Naive thymus-derived CD8-positive, alpha-beta T cell (primary cell): Measurements from ENCODE around the gene ATAD3B. TPM values are rescaled to one million over a fixed set of nuclear protein-coding genes. Genes with fewer than 3 reads are reported as not detected.
"Not testable (repeated sequence)": the region's sequence is repeated elsewhere in the genome, so short reads cannot be mapped to it uniquely, and the experiment has no call there.

Experiments
- ATAC-seq, 2 donors: fragments of 150-1000 bp; cut with Tn5 transposase in 1 of 2; sonication (Bioruptor Pico), chemical (Tn5 transposase) in 1 of 2; 1 replicate in 1 of 2; 2 replicates in 1 of 2; pipeline ENCODE4 v1.10.0; 2021; ENCODE audit warnings: mild to moderate bottlenecking in 2 of 2, moderate library complexity in 2 of 2
- POLR2A ChIA-PET: fragments of 350-600 bp; sonication (Branson Sonifier 250); formaldehyde crosslinking; loops from one replicate; lab custom pipeline; 2021; ENCODE audit warnings: antibody characterized with exemption; lab: Charles Lee
- DNase-seq, 10 donors: peaks; one replicate each; pipeline versions ENCODE4 v3.0.0 to v3.0.0-alpha.2; 2020 to 2022
- H3K27ac Mint-ChIP-seq, 10 donors: one replicate each; pipeline ENCODE4 v1.8.0; 2020 to 2022; ENCODE audit warnings: mild to moderate bottlenecking in 10 of 10, mixed read lengths in 10 of 10, moderate library complexity in 4 of 10, inconsistent platforms in 1 of 10
- H3K27me3 Mint-ChIP-seq, 5 donors: one replicate each; pipeline ENCODE4 v1.8.0; 2021 to 2022; ENCODE audit warnings: mixed read lengths in 5 of 5
- H3K36me3 Mint-ChIP-seq, 3 donors: one replicate each; pipeline ENCODE4 v1.8.0; 2020 to 2022; ENCODE audit warnings: mixed read lengths in 3 of 3, mild to moderate bottlenecking in 2 of 3, inconsistent platforms in 1 of 3
- H3K4me1 Mint-ChIP-seq, 4 donors: one replicate each; pipeline ENCODE4 v1.8.0; 2021 to 2022; ENCODE audit warnings: mixed read lengths in 4 of 4
- H3K4me3 Mint-ChIP-seq, 10 donors: one replicate each; pipeline ENCODE4 v1.8.0; 2020 to 2022; ENCODE audit warnings: mild to moderate bottlenecking in 10 of 10, mixed read lengths in 10 of 10, moderate library complexity in 6 of 10, inconsistent platforms in 1 of 10
- H3K9me3 Mint-ChIP-seq, 9 donors: one replicate each; pipeline ENCODE4 v1.8.0; 2020 to 2022; ENCODE audit warnings: mixed read lengths in 9 of 9, mild to moderate bottlenecking in 3 of 9, inconsistent platforms in 1 of 9, moderate library complexity in 1 of 9
- polyA plus RNA-seq, 3 donors: library from polyadenylated mRNA; unstranded; fragments of 300-500 nt; fragmentation: Illumina TruSeq; gene quantifications; one replicate each; pipeline ENCODE4 v1.2.3, GENCODE V29; 2021
- total RNA-seq, 8 experiments: library from RNA in 2 of 8; stranded (reverse) in 2 of 8; gene quantifications; one replicate each; pipeline ENCODE4 v1.2.3 and lab custom pipeline; 2021 to 2026

ATAD3B gene
- total and polyA plus RNA-seq, 5 experiments from 2014 or later, result 2.4 to 50.9 (median 5.6) TPM

DNA sequence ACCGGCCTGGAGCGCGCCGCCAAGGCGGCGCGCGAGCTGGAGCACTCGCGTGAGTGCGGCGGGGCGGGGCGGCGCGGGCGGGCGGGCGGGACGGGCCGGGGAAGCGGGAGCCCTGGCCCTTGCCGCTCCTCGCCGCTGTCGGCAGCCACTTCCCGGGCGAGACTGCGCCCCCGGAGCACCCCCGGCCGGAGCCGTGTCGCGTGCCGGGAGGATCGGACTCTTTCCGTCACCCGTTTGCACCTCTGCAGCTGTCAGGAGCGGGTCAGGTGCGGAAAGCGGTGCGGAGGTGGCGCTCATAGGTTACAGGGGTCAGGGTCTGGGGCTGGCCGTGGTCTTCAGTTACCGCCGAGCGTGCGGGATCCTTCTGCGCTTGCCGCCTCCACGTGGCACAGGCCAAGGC lies 40.9 kb downstream of the ATAD3B start:
- H3K4me1 Mint-ChIP-seq, result peaks cover 11 to 16% (median 14%) of the 10 kb centered on the region in 4 donors
- H3K9me3 Mint-ChIP-seq, H3K36me3 Mint-ChIP-seq, POLR2A ChIA-PET, H3K27me3 Mint-ChIP-seq: not testable (repeated sequence)
- DNase-seq, result peak in 5 of 10 donors; percentile 23 to 37 (median 32)
- H3K4me3 Mint-ChIP-seq, result peak overlapping the region; percentile 61 to 92 (median 69)
- H3K27ac Mint-ChIP-seq, result peak overlapping the region in 3 of 10 donors; percentile 43 to 93 (median 56)
- ATAC-seq, result peak; percentile 30 to 43

DNA sequence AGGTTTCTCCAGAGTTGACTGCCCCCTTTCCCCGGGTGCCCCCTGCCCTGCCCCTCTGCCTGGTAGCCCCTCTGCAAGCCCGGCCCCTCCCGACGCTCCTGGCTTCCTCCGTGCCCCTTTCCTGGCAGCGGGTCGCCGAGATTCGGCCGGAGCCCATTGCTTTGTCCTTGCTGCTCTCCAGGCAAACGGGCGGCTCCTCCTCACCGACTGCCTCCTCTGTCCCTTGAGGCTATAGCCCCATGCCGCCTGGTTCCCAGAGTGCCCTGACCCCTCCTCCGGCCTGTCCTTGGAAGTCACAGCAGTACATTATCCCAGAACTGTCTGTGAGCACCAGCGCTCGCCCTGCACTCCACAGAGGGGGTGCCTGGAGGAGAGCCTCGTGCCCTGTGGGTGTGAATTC lies 42.1 kb downstream of the ATAD3B start:
- ATAC-seq, H3K9me3 Mint-ChIP-seq, H3K27me3 Mint-ChIP-seq, DNase-seq, H3K36me3 Mint-ChIP-seq, POLR2A ChIA-PET: not testable (repeated sequence)
- H3K27ac Mint-ChIP-seq, result peak overlapping the region in 3 of 10 donors; percentile 36 to 72 (median 46)
- peaks cover 11 to 16% (median 14%) of the 10 kb centered on the region in 4 donors for H3K4me1 Mint-ChIP-seq
- peak overlapping the region; percentile 51 to 82 (median 67) for H3K4me3 Mint-ChIP-seq

DNA sequence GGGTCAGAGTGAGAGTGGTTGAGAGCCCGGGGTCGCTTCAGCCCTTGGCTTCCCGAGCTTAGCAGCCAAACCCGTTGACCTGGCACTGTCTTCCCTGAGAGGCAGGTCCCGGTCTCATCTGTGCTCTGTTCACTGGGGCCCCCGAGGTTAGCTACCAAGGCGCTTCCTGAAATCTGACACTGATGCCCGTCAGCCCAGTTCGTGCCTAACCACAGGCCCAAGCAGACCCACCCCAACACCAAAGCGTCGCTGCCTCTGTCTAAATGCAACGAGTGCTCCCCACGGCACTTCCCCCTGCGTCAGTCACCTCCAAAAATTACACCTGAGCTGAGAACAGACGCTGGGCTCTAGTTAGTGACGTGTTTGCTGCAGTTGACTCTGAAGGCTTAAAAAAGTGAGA lies 42.8 kb downstream of the ATAD3B start:
- H3K9me3 Mint-ChIP-seq, H3K27ac Mint-ChIP-seq, H3K36me3 Mint-ChIP-seq, POLR2A ChIA-PET, H3K27me3 Mint-ChIP-seq, ATAC-seq, DNase-seq: not testable (repeated sequence)
- peaks cover 11 to 16% (median 14%) of the 10 kb centered on the region in 4 donors for H3K4me1 Mint-ChIP-seq
- H3K4me3 Mint-ChIP-seq, result peak overlapping the region in 1 of 10 donors; percentile 29

- H3K4me3 Mint-ChIP-seq, H3K27ac Mint-ChIP-seq, H3K9me3 Mint-ChIP-seq, POLR2A ChIA-PET, DNase-seq, H3K27me3 Mint-ChIP-seq, ATAC-seq: not testable (repeated sequence)
- Mint-ChIP-seq H3K36me3 (peaks cover 0 to 18% (median 0%) of the 10 kb centered on the region in 3 donors), H3K4me1 (peaks cover 5 to 11% (median 6%) of the 10 kb centered on the region in 4 donors)
Observed at GRCh38 chr1:1516923-1517322, 45.4 kb downstream of the ATAD3B start.

GRCh38 chr1:1517973-1518620 lies 46.5 kb downstream of the ATAD3B start:
- H3K27me3 Mint-ChIP-seq, result no peaks in the 10 kb centered on the region
- POLR2A ChIA-PET, result no interaction called here
- no peak overlapping the region for H3K4me3 Mint-ChIP-seq
- peaks cover 3 to 7% (median 5%) of the 10 kb centered on the region in 4 donors for H3K4me1 Mint-ChIP-seq
- H3K27ac Mint-ChIP-seq, result no peak overlapping the region
- DNase-seq, result no peak
- no peaks in the 10 kb centered on the region for H3K9me3 Mint-ChIP-seq
- peaks cover 0 to 18% (median 0%) of the 10 kb centered on the region in 3 donors for H3K36me3 Mint-ChIP-seq
- no peak for ATAC-seq

GRCh38 chr1:1518621-1519007 lies 47.0 kb downstream of the ATAD3B start:
- H3K4me3 Mint-ChIP-seq, H3K4me1 Mint-ChIP-seq, ATAC-seq, H3K9me3 Mint-ChIP-seq, DNase-seq, POLR2A ChIA-PET, H3K27me3 Mint-ChIP-seq: not testable (repeated sequence)
- Mint-ChIP-seq H3K27ac (peak overlapping the region in 1 of 10 donors; percentile 27), H3K36me3 (peaks cover 0 to 19% (median 0%) of the 10 kb centered on the region in 3 donors)

GRCh38 chr1:1519805-1520505 lies 48.4 kb downstream of the ATAD3B start:
- DNase-seq, H3K9me3 Mint-ChIP-seq, ATAC-seq, H3K27ac Mint-ChIP-seq, H3K27me3 Mint-ChIP-seq, POLR2A ChIA-PET, H3K4me1 Mint-ChIP-seq, H3K4me3 Mint-ChIP-seq: not testable (repeated sequence)
- peaks cover 0 to 20% (median 0%) of the 10 kb centered on the region in 3 donors for H3K36me3 Mint-ChIP-seq

GRCh38 chr1:1521331-1521730 lies 49.8 kb downstream of the ATAD3B start:
- Mint-ChIP-seq H3K9me3 (no peaks in the 10 kb centered on the region), H3K27ac (no peak overlapping the region), H3K36me3 (peaks cover 0 to 27% (median 3%) of the 10 kb centered on the region in 3 donors), H3K4me3 (no peak overlapping the region), H3K4me1 (no peaks in the 10 kb centered on the region), H3K27me3 (no peaks in the 10 kb centered on the region)
- POLR2A ChIA-PET, result no interaction called here
- no peak for ATAC-seq
- no peak for DNase-seq

GRCh38 chr1:1522536-1522935 lies 51.0 kb downstream of the ATAD3B start:
- H3K27me3 Mint-ChIP-seq, H3K27ac Mint-ChIP-seq, POLR2A ChIA-PET: not testable (repeated sequence)

GRCh38 chr1:1523226-1523625 lies 51.7 kb downstream of the ATAD3B start:
- POLR2A ChIA-PET, H3K4me3 Mint-ChIP-seq, H3K27ac Mint-ChIP-seq, H3K27me3 Mint-ChIP-seq, DNase-seq, ATAC-seq, H3K9me3 Mint-ChIP-seq, H3K4me1 Mint-ChIP-seq: not testable (repeated sequence)
- H3K36me3 Mint-ChIP-seq, result peaks cover 0 to 34% (median 6%) of the 10 kb centered on the region in 3 donors

More at GRCh38 chr1:1522536-1522935, 51.0 kb downstream of the ATAD3B start:
- not testable (repeated sequence) for ATAC-seq, H3K4me1 Mint-ChIP-seq, H3K9me3 Mint-ChIP-seq, H3K4me3 Mint-ChIP-seq, DNase-seq
- H3K36me3 Mint-ChIP-seq, result peaks cover 0 to 31% (median 3%) of the 10 kb centered on the region in 3 donors

GRCh38 chr1:1523651-1524050 lies 52.1 kb downstream of the ATAD3B start:
- H3K9me3 Mint-ChIP-seq, ATAC-seq, H3K27me3 Mint-ChIP-seq, H3K27ac Mint-ChIP-seq, H3K4me1 Mint-ChIP-seq, H3K4me3 Mint-ChIP-seq, DNase-seq, POLR2A ChIA-PET: not testable (repeated sequence)
- H3K36me3 Mint-ChIP-seq, result peaks cover 0 to 32% (median 6%) of the 10 kb centered on the region in 3 donors

GRCh38 chr1:1524750-1525383 lies 53.3 kb downstream of the ATAD3B start:
- H3K4me3 Mint-ChIP-seq, H3K27ac Mint-ChIP-seq, DNase-seq, H3K9me3 Mint-ChIP-seq, H3K27me3 Mint-ChIP-seq, H3K4me1 Mint-ChIP-seq, ATAC-seq: not testable (repeated sequence)
- peaks cover 0 to 32% (median 6%) of the 10 kb centered on the region in 3 donors for H3K36me3 Mint-ChIP-seq
- POLR2A ChIA-PET, result interaction anchor here (0.6 to 0.8 kb wide), 2 partner anchors 19 to 86 kb away, joined by 4 read pairs; no protein-coding TSS in a partner anchor

DNA sequence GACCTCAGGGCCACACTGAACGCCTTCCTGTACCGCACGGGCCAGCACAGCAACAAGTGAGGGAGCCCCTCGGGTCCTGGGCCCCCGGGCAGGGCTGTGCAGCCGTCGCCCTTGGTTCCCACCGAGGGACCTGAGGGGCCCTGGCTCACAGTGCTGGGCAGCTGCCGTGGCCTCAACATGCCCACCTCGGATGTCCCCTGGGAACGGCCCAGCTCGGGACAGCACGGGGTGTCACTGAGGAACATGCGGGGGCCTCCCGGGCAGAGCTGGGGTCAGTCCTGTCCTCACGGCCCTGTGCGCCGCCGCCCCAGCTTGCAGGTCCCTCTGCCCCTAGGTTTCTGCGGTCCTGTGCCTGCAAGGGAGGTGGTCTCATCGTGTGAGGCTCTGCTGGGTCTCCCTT lies 54.9 kb downstream of the ATAD3B start:
- H3K27me3 Mint-ChIP-seq, H3K9me3 Mint-ChIP-seq, H3K27ac Mint-ChIP-seq, H3K4me1 Mint-ChIP-seq, DNase-seq, H3K4me3 Mint-ChIP-seq, POLR2A ChIA-PET, ATAC-seq: not testable (repeated sequence)
- H3K36me3 Mint-ChIP-seq, result peaks cover 0 to 27% (median 10%) of the 10 kb centered on the region in 3 donors
